ENCODE data around the gene ARMH3. TPM values are rescaled to one million over a fixed set of nuclear protein-coding genes. Genes with fewer than 3 reads are reported as not detected.

The ARMH3 gene
- total RNA-seq, 1 experiment from 2014 or later = 8.1 TPM

Other genes starting within 250 kb of the ARMH3 start
- gene OGA, start 237.7 kb downstream of the ARMH3 start, total RNA-seq (2014; rRNA removed) = 50.3 and 55.3 TPM in 2 replicates
- gene KCNIP2, start 212.4 kb downstream of the ARMH3 start, total RNA-seq (2014; rRNA removed) = 0.17 and 0.26 TPM in 2 replicates
- 56.7 and 69.3 TPM in 2 replicates for gene HPS6, start 9.2 kb upstream of the ARMH3 start, total RNA-seq (2014; rRNA removed)
- 27.8 and 35.1 TPM in 2 replicates for gene LDB1, start 64.2 kb upstream of the ARMH3 start, total RNA-seq (2014; rRNA removed)
- gene PPRC1, start 76.9 kb upstream of the ARMH3 start, total RNA-seq (2014; rRNA removed) = 23.1 and 26.0 TPM in 2 replicates
- gene NOLC1, start 96.2 kb upstream of the ARMH3 start, total RNA-seq (2014; rRNA removed) = 76.7 and 96.6 TPM in 2 replicates
- gene ELOVL3, start 170.1 kb upstream of the ARMH3 start, total RNA-seq (2014; rRNA removed) = 4.9 and 6.4 TPM in 2 replicates
- 6.5 and 6.9 TPM in 2 replicates for gene PITX3, start 185.3 kb upstream of the ARMH3 start, total RNA-seq (2014; rRNA removed)
- gene GBF1, start 189.4 kb upstream of the ARMH3 start, total RNA-seq (2014; rRNA removed) = 43.9 and 45.1 TPM in 2 replicates

All from LHCN-M2 (cell line).